ENCODE data around the gene ZDHHC7.

ZDHHC7 gene

GRCh38 chr16:84992717-84993075 lies 18.6 kb downstream of the ZDHHC7 start:
- no peak for DNase-seq

DNA sequence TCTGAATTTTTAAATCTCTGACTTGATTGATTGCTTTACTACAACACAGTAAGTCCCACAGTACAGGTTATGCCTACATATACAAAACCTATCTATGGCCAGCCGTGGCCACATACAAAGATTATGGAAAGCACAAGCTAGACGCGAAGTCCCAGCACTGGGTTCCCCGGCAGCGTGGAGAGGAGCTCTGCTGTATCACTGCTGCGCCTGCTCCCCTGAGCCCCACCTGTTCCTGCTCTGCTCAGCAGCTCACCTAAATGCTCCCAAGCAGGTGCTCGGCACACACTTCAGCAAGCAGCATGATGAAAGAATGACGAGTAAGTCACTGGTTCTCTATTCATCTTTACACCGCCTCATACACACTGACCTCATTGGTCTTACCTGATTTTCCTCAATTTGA lies 20.6 kb downstream of the ZDHHC7 start:
- no peak for DNase-seq

GRCh38 chr16:84989749-84990620 lies 21.4 kb downstream of the ZDHHC7 start:
- DNase-seq = no peak

- DNase-seq = no peak
Observed at GRCh38 chr16:84988328-84989080, 22.8 kb downstream of the ZDHHC7 start.

- DNase-seq = no peak
Observed at GRCh38 chr16:84986879-84987278, 24.5 kb downstream of the ZDHHC7 start.

DNA sequence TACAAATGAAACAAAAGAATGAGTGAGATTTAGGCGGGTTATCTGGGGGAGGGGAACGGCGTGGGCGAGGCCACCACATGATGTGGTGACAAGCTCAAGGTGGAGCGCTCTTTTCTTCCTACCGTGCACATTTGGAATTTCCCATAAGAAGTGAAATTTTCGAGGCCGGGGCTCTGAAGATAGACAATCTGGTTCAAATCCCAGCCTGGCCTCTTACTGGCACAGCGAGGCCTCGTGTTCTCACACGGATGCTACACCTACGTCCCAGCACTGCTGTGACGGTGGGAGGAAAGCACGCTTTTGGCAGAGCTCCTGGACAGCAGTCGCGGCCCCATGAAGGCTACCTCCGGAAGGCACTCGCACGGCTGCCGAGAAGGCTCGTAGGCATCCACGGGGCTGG lies 25.2 kb downstream of the ZDHHC7 start:
- no peak for DNase-seq

DNA sequence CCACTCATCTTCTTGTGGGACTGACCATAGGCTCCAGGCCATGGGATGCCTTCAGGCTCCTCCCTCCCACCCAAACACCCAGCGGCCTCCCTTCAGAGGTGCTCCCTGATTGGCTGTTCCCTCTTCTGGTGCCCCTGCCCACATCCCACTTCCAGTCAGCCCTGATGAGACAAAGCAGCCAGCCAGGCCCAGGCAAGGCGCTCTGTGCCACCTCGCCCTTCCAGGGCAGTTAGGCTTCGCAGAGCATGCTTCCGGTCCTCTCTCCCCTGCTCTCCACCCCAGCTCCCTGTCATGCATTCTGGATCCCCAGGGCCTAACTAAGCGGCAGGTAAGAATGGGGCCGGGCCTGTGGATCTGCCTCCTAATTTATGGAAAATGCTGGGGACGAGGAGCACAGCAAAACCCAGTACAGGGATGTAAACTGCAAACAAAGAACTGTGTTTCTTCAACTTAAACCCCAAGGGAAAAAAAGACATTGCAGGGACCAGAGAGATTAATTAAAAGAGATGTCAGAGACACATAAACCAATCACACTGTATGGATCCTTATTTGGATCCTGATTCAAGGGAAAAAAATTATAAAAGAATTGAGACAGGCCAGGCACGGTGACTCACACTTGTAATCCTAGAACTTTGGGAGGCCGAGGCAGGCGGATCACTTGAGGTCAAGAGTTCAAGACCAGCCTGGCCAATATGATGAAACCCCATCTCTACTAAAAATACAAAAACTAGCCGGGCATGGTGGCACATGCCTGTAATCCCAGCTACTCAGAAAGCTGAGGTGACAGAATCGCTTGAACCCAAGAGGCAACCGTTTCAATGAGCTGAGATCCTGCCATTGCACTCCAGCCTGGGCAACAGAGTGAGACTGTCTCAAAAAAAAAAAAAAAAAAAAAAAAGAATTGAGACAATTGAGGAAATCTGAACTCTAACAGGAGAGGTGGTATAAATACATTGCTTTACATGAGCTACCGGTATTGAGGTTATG lies 26.0 kb downstream of the ZDHHC7 start:
- no peak for DNase-seq

DNA sequence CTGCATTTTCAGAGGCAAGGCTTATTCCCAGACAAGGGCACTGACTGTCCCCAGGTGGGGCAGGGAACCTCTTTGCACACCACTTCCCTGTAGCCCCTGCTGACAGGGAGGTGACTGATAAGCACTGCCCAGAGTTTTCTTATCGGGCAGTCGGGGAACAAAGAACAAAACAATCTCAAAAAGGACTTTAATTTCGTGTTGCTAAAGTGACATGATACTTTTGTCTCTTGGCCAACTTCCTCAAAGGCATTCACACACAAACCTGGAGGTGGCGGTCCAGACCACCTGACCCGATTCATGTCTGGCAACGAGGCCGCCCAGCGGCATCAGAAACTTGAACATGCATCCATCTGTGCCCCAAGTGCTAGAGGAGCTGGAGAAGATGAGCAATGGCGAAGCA lies 28.9 kb downstream of the ZDHHC7 start:
- peak; percentile 16 to 44 for DNase-seq

DNA sequence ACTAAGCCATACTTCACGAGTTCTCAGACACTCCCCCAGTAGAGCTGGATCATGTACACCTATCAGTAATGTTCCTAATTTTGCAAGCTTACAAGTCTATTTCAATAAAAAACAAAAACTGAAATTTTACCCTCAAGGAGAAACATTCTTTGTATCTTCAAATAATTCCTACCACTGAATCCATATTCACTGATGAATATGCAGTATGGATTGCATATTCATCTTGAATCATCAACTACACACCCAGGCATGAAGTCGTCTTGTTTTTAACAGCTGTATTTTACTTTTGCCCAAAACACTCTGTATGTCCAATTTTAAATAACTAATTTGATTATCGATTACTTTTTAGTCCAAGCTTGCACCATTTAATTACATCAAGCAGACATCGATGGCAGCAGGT lies 31.8 kb downstream of the ZDHHC7 start:
- DNase-seq = no peak

GRCh38 chr16:84976644-84977400 lies 34.5 kb downstream of the ZDHHC7 start:
- DNase-seq = no peak

GRCh38 chr16:84975522-84975921 lies 35.8 kb downstream of the ZDHHC7 start:
- no peak for DNase-seq

DNA sequence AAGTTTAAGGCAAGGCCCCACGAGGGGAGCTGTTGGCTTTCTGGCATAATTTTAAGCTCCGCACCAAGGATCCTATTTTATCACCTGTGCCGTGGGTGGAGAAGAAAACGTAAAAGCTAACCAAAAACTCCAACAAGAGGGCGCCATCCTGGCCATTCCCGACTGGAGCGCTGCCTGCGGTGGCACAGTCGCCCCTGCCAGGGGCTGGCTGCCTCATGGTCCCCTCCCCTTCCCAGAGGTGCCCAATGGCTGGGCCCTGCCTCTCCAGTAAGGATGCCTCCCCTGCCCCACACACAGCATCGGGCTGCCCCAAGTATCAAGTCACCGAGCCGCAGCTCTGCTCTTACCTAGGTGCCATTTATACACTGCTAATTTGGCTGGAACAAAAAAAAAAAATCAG lies 36.3 kb downstream of the ZDHHC7 start:
- no peak for DNase-seq

DNA sequence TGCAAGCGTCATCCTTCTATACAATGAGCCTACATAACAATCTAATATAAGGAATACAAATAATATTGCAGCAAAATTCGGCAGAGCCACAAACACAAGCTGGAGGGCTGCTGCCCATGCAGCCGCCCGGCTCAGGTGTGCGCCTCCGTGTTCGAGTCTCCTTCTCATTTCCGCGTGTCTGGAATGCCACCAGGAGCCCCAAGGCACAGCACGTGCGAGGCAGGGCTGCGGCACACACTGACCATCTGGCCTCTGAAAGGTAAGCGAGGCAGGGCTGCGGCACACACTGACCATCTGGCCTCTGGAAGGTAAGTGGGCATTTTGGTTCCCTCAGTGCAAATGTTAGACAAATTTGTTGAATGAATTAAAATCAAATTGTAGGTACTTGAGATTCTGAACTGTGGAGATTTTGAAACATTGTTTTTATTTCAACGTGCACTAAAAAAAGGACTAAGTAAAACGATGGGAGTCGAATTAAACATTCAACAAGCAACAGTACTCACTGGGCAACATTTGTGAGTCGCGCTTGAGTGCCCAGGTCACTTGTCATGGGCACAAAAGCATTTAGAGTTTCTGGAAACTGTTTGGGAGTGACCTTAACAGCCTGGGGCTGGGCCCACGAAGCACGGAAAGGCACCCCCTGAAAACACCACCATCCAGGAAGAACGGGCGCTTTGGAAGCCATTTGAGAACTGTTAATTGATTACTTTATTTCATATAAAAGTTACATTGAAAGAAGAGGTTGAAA lies 37.4 kb downstream of the ZDHHC7 start:
- no peak for DNase-seq

GRCh38 chr16:84973236-84973635 lies 38.1 kb downstream of the ZDHHC7 start:
- DNase-seq = no peak

- peak; percentile 79 to 80 for DNase-seq
Observed at GRCh38 chr16:84970447-84971127, 40.7 kb downstream of the ZDHHC7 start.

DNA sequence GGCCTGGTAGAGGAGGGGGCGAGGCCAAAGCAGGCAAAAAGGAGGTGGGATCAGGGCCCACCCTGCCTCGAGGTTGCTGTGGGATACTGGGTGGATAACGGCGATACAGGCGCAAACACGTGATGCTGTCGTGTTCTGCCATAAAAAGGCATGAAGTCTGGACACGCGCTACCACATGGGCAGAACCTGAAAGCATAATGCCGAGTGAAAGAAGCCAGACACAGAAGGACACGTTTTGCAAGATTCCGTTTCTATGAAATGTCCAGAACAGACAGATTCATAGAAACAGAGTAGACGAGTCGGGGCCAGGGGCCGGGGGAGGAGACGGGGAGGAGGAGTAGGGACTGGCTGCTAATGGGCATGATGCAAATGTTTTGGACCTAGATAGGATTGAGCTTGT lies 43.5 kb downstream of the ZDHHC7 start:
- DNase-seq = no peak

DNA sequence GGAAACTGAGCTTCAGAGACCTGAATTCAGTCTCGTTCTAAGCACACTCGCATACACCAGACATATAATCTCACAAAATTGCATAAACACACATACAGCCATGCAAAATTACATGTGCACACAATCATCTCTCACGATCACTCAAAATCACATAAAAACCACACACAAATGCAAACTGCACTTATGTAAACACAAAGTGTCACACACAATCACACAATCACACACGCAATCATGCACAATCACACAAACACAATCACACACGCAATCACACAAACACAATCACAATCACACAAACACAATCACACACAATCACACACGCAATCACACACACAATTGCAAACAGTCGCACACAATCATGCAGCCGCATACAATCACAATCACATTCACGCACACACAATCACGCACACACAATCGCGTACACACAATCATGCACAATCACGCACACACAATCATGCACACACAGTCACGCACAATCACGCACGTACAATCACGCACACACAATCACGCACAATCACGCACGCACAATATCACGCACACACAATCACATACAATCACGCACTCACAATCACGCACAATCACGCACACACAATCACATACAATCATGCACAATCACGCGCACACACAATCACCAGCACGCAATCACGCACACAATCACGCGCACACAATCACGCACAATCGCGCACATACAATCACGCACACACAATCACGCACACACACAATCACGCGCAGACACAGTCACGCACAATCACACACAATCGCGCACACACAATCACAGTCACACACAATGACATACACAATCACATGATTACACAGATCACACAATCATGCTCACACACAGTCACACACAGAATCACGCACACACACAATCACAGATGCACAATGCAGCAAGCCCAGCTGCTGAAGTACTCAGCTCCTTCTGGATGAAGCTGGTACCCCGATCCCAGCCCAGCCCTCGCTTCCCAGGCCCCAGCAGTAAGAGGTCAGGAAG lies 45.6 kb downstream of the ZDHHC7 start:
- DNase-seq = no peak

DNA sequence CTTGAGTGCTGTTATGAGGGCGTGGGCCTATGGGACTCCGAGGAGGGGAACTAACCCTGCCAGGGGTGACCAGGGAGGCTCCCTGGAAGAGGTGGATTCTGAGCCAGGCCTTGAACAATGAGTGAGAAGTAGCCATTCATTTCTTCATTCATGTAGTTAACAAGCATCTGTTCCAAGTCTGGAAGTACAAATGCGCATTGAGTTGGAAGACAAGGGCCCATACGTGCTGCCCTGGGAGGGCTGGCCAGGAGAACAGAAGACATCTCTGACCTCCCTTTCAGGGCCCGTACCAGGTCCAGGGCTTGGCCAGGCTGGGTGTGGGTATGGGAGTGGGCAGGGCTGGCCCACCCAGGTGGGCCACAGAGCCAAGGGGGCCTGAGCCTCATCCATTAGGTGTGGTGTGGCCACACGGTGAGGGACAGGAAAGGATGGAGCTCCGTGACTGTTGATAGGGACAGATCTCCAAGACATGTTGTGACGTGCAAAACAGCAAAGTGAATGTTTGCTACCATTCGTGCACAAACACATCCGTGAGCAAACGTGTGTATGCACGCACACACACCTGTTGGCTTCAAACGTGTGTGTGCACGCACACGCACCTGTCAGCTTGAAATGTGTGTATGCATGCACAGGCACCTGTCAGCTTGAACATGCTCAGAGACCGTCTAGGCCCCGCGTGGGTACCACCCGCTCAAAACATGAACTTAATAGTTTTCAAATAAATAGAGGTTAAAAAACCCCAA lies 46.8 kb downstream of the ZDHHC7 start:
- no peak for DNase-seq

DNA sequence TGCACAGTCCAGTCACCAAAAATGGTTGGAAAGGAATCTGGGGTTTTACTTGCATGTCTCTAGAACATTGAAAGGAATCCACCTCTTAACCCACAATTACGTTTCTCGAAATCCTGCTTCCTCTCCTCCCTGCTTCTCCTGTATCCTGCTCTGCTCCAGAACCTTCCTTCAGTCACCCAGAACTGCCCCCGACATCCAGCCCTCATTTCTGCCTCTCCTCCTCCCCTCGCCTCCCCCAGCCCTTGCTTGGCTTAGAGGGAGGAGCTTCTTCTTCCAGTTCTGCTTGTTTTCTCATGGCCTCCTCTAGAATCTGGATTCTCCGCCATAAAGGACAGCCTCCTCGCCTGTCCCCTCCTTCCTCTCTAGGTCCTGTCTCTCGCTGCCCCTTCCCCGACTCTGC lies 48.3 kb downstream of the ZDHHC7 start:
- DNase-seq = no peak
